Coronary artery (tissue), 2 donors: ENCODE results near the gene PRR36.

Experiments
- DNase-seq: peaks from one replicate; pipeline ENCODE4 v3.0.0-alpha.2; 2017; ENCODE audit warnings: low spot score
- H3K27ac ChIP-seq, 2 donors: fragments of 200-600 bp; sonication (generic); one replicate each; pipeline ENCODE4 v1.5.1; 2016 to 2019
- H3K4me3 ChIP-seq: fragments of 200-600 bp; sonication (generic); 2 replicates; pipeline ENCODE4 v1.5.1; 2016; ENCODE audit warnings: mild to moderate bottlenecking, moderate library complexity
- TF ChIP-seq, protein P1 (sequence below): fragments of 200-600 bp; sonication (generic); IDR thresholded peaks from one replicate; pipeline ENCODE4 v1.5.1; 2019; ENCODE audit warnings: antibody characterized with exemption

The PRR36 gene

DNA sequence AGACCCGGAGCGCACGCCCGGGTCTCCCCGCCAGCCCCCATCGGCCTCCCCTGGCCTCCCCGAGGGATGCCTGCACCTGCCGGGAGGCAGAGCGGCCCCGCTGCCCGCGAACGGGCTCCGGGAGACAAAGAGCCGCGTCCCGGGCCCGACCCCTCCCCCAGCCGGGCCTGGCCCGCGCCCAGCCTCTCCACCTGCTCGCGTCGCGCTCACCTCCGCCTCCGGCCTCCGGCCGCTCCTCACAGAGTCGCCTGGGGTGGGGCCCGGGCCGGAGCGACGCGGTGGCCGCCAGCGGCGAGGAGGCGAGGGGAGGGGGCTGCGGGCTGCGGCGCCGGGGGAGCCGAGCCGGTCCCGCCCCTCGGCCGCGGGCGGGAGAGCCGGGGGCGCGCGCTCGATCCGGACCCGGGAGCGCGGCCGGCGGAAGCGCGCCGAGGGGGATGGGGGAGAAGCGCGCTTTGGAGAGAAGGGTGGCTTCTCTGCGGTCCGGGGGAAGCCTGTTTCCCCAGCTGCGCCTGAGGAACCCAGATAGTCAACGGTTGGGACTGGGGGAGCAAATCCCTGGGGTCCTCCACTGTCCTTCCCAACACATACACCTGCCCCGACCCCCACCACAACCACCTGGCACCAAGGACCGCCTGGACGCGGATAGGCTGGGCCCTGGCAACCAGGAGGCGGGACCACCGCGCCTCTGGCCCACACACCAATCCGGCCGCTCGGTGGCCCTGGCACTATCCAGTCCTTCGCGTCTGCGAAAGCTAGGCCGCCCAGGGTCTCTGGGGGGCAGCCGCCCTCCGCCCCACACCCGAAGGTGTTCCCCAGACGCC lies at the start of gene PRR36:
PRR36 (minus strand) TSS at position 315 of the 821 bp plus-strand sequence. CDS start 701 bp downstream, outside the sequence.
- TF ChIP-seq, protein P1, sequence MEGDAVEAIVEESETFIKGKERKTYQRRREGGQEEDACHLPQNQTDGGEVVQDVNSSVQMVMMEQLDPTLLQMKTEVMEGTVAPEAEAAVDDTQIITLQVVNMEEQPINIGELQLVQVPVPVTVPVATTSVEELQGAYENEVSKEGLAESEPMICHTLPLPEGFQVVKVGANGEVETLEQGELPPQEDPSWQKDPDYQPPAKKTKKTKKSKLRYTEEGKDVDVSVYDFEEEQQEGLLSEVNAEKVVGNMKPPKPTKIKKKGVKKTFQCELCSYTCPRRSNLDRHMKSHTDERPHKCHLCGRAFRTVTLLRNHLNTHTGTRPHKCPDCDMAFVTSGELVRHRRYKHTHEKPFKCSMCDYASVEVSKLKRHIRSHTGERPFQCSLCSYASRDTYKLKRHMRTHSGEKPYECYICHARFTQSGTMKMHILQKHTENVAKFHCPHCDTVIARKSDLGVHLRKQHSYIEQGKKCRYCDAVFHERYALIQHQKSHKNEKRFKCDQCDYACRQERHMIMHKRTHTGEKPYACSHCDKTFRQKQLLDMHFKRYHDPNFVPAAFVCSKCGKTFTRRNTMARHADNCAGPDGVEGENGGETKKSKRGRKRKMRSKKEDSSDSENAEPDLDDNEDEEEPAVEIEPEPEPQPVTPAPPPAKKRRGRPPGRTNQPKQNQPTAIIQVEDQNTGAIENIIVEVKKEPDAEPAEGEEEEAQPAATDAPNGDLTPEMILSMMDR = no peak
- Histone ChIP-seq H3K4me3 (peak within 1 kb of the TSS; percentile 61), H3K27ac (no peak within 1 kb of the TSS)
- no peak for DNase-seq

DNA sequence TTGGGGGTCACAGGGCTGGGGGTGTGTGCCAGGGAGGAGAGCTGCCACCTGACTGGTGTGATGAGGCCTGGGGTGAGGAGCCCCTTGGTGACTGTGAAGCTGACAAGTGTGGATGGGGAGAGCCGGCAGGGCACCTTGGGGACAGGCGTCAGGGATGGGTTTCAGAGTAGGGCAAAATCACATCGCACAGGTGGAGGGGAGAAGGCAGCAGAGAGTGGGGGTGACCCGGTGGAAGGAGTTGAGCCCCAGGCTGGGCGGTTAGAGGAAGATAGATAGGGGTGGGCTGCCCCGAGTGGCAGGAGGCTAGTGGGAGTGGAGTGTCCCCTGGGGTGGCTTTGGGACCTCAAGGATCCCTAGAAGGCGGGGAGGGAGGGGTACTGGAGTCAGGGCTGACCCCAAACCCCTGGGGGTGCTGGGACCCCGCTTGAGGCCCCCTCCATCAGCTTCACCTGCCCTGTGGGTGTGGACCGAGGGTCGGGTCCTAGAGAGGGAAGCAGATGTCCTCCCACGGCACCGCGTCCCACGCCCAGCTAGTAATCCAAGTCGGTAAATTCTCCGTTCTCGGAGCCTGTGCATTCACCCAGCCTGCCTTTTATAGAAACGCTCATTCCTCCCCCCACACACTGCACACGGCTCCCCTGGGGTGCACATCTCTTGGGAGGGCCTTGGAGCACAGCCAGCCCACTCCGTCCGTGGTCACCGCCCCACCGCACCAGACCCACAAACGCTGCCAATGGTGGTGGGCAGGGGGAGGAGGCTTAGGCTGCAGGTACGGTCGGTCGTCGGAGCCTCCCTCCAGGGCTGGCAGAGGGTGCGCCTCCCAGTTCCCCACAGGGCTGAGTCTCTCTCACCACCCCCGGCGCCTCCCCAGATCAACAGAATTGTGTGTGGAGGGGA lies 49.4 kb upstream of the PRR36 start:
- DNase-seq = no peak
- TF ChIP-seq, protein P1 = no peak
- peak overlapping the region in 1 of 2 donors; percentile 94 for H3K27ac ChIP-seq
- H3K4me3 ChIP-seq = no peak overlapping the region

DNA sequence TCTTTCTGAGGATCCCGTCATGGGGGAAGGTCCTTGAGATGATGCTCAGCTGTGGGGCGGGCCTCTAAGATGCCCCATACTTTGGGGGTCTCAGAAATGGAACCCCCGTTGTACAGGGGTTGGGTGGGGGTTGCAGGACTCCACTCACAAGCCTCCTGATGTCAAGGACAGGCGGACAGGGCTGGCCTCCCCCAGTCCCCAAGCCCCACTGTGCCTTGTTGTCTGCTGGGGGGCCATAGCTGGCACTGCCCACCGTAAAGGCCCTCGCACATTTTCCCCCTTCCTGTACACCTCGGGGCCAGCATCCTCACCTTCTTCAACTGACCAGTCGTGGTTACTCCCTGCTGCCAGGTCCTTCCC lies 48.6 kb upstream of the PRR36 start:
- DNase-seq = no peak
- Histone ChIP-seq H3K4me3 (no peak overlapping the region), H3K27ac (no peak overlapping the region)
- TF ChIP-seq, protein P1 = no peak

DNA sequence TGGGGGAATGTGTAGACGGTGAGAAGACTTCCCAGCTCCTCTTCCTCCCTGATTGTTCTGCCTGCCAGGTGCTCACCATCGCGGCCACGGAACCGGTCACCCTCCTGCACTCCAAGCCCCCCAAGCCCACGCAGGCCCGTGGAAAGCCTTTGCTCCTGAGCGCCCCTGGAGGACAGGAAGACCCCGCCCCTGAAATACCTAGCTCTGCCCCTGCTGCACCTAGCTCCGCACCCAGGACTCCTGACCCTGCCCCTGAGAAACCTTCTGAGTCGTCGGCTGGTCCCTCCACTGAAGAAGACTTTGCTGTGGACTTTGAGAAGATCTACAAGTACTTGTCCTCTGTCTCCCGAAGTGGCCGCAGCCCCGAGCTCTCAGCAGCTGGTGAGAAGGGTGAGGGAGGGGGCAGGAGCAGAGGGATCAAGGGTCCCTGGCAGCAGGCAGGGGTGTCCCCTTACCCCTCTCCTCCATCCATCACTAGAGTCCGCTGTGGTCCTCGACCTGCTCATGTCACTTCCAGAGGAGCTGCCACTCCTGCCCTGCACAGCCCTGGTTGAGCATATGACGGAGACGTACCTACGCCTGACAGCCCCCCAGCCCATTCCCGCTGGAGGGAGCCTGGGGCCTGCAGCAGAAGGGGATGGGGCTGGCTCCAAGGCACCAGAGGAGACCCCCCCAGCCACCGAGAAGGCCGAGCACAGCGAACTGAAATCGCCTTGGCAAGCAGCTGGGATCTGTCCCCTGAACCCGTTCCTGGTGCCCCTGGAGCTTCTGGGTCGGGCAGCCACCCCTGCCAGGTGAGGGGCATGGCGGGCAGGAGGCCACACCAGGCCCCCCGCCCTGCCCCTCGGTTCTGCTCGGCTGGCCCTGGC lies 48.0 kb upstream of the PRR36 start:
- TF ChIP-seq, protein P1 = no peak
- peak overlapping the region; percentile 87 for H3K4me3 ChIP-seq
- DNase-seq = no peak
- peak overlapping the region in 1 of 2 donors; percentile 96 for H3K27ac ChIP-seq

DNA sequence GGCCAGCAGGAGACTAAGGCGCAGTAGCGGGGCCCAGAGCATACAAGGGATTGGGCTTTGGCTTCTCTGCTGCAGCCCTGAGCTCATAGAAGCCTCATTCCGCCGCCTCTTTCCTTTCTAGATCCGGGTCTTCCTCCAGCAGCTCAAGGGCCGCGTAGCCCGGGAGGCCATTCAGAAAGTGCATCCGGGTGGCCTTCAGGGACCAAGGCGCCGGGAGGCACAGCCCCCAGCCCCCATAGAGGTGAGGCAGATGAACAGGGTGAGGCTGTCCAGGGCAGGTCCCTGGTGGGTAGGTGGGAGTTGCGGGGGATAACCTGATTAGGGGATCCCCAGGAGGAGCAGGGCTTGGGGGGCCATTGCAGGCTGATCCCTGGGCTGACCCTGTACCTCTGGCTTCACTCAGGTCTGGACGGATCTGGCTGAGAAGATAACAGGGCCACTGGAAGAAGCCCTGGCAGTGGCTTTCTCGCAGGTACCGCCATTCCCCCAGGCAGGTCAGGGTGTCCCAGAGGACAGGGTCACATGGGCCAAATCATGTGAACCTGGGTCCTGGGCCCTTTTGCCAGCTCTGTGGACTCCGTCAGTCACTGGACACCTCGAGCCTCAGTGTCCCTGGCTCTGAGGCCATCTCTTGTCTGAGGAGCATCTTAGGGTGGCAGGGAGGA lies 47.2 kb upstream of the PRR36 start:
- Histone ChIP-seq H3K4me3 (peak overlapping the region; percentile 87), H3K27ac (peak overlapping the region; percentile 78 to 96)
- no peak for DNase-seq
- TF ChIP-seq, protein P1 = no peak
